ENCODE results near the gene AJM1.
A peak's percentile ranks its signal among the peaks of the same experiment; 100 is the strongest.
"Not testable (repeated sequence)": the region's sequence is repeated elsewhere in the genome, so short reads cannot be mapped to it uniquely, and the experiment has no call there.

AJM1 gene

DNA sequence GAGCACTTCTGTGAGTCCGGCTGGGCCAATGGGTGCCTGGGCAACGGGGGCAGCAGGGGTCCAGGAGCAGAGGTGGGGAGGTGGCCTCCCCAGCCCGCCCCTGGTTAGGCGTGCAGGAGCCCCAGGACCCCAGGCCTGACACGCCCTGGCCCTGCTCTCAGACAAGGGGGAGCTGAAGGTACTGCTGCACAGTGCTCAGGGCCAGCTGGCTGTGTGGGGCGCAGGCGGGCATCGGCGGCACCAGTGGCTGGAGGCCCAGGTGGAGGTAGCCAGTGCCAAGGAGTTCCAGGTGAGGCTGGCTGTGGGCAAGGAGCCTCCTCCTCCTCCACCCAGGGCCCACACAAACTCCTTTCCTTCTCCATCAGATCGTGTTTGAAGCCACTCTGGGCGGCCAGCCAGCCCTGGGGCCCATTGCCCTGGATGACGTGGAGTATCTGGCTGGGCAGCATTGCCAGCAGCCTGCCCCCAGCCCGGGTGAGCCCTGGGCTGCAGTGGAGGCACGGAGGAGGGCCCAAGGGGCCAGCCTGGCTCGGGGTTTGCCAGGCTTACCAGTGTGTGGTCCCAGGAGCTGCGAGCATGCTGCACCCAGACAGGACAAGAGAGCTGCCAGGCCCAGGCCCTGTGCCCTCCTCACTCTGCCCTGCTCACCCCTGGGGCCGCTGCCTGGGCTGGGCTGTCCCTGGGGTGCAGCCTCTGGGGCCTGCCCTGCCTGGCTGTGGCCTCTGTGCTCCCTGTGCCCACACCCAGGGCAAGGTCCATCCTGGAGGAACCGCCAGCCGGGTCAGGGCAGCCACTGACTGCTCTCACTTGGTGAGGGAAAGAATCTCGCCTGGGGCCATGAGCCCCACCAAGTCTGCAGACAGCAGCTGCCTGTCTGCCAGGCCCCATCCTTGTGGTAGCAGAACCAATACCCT, 16.8 kb downstream of the AJM1 start:
- Histone ChIP-seq H3K9me3 (ENCODE audit: control insufficient read depth, insufficient read depth, low read length) (no peaks in the 10 kb centered on the region), H3K36me3 (ENCODE audit: insufficient read depth, low read length) (peaks cover 18% of the 10 kb centered on the region), H3K9ac (ENCODE audit: low read depth, low read length) (no peak overlapping the region), H3K4me1 (ENCODE audit: insufficient read depth, low read length) (no peaks in the 10 kb centered on the region)

DNA sequence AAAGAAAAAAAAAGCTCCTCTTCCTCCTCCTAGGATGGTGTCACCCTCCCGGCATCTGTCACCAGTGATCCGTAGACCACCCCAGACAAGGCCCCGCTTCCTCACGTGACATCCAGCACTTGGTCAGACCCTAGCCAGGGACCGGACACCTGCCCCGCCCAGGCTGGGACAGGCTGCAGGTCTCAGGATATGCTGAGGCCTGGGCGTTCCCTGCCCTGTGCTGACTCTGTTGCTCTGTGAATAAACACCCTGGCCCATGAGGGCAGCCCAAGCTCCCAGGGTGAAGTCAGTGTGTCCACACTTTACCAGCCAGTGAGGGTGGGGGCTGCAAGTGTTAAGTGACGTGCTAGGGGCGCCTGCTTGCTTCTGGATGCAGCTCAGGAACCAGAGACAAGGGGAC, 18.3 kb downstream of the AJM1 start:
- Histone ChIP-seq H3K4me1 (ENCODE audit: insufficient read depth, low read length) (no peaks in the 10 kb centered on the region; the same call in 1 of the 2 replicates), H3K36me3 (ENCODE audit: insufficient read depth, low read length) (peaks cover 21% of the 10 kb centered on the region)

DNA sequence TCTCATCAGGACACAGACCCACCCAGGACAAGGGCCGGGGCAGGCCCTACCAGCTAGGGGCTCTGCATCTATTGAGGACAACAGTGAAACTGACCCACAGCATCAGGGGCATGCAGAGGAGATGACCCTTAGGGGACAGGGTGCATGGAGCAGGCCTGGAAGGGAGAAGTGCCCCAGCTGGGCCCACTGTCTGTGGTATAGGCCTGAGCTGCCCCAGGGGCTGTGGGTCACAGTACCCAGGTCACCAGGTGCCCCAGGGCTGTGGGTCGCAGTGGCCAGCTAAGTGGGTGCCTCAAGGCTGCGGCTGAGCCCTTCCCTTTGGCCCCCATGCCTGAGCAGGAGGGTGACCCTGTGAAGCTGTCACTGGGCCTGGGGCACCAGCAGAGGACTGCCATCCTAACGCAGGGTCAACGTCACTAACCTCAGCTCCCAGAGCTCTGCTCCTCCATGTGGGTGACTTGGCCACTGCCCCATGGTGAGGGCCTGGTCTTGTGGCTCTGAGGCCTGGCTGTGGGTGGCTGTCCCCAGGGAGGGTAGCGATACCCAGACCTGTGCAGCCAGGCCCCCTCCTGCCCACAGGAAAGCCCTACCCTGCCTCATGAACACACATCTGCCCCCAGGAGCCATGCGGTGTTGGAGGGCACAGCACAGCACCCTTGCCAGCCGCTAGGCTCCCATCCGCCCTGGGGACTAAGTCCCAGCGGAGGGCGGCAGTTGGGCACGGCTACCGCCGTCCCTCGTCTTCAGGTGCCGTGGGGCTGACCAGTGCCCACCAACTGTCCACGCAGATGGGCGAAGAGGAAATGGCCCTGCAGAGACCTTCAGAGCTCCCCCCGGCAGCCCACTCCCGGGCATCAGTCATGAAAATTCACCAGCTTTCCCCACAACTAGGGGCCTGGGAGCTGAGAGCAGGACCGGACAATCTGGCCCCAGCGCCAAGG, 18.9 kb downstream of the AJM1 start:
- H3K4me1 ChIP-seq (ENCODE audit: insufficient read depth, low read length), result no peaks in the 10 kb centered on the region; the same call in 1 of the 2 replicates
- no peak overlapping the region for H3K9ac ChIP-seq (ENCODE audit: low read depth, low read length)
- peaks cover 21% of the 10 kb centered on the region for H3K36me3 ChIP-seq (ENCODE audit: insufficient read depth, low read length)
- H3K9me3 ChIP-seq (ENCODE audit: control insufficient read depth, insufficient read depth, low read length), result no peaks in the 10 kb centered on the region

More for the DNA sequence above, 18.3 kb downstream of the AJM1 start:
- Histone ChIP-seq H3K9ac (ENCODE audit: low read depth, low read length) (no peak overlapping the region), H3K9me3 (ENCODE audit: control insufficient read depth, insufficient read depth, low read length) (no peaks in the 10 kb centered on the region)

DNA sequence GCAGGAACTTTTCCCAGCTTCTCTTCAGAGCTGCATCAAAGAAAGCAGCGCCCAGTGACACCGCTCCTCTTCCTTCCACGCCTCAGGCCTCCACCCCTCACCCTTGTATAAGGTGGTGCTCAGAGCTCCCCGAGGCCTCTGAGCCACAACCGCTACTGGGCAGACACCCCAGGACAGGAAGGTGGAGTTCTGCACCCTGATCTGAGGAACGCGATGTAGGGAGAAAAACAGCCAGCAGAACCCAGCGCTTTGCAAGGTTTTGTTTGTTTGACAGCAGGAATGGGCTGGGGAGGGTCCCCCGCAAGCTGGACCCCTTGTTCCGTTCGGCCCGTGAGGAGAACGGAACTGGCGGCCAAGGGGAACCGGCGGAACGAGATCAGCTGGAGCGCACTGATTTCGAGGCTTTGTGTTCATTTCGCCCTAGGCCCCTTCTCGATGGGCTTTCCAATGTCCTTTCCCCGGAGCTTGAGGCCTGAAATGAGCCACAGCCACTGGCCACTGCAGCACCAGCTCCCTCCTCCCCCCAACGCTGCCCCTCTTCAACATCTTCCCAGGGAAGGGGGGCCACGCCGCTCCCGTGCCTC, 19.7 kb downstream of the AJM1 start:
- Histone ChIP-seq H3K9ac (ENCODE audit: low read depth, low read length) (no peak overlapping the region), H3K36me3 (ENCODE audit: insufficient read depth, low read length) (peaks cover 21% of the 10 kb centered on the region), H3K4me1 (ENCODE audit: insufficient read depth, low read length) (no peaks in the 10 kb centered on the region; the same call in 1 of the 2 replicates), H3K9me3 (ENCODE audit: control insufficient read depth, insufficient read depth, low read length) (no peaks in the 10 kb centered on the region)

- Histone ChIP-seq H3K9me3 (ENCODE audit: control insufficient read depth, insufficient read depth, low read length) (no peaks in the 10 kb centered on the region; the same call in 1 of the 2 replicates), H3K9ac (ENCODE audit: low read depth, low read length) (no peak overlapping the region), H3K4me1 (ENCODE audit: insufficient read depth, low read length) (no peaks in the 10 kb centered on the region; the same call in 1 of the 2 replicates), H3K36me3 (ENCODE audit: insufficient read depth, low read length) (peaks cover 24% of the 10 kb centered on the region)
These were observed 20.8 kb downstream of the AJM1 start for GRCh38 chr9:136862849-136863622.

DNA sequence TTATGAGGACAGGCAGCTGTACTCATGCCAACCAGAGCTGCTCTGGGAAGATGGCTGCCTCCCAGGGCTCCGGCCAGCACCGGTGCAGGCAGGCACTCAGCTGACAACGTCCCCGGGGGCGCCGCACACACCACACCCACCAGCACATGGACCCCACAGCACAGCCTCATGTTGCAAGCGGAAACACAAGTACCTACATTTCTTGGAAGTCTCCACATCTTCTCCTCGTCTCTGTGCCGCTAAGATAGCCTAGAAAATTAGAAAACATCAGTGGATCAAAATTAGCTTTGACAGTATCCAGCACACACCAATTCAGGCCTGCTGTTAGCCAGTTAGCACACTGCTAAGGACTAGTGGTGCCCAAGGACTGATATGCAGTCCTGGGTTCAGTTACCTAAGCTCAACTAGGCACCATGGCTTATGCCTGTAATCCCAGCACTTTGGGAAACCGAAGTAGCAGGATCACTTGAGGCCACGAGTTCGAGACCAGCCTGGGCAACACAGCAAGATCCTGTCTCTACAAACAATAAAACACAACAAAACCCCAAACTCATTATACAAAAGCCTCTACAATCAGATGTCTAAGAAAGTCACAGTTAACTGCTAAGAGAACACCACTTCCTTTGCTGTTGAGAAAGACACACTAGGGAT, 21.5 kb downstream of the AJM1 start:
- Histone ChIP-seq H3K36me3 (ENCODE audit: insufficient read depth, low read length) (peaks cover 24% of the 10 kb centered on the region), H3K9ac (ENCODE audit: low read depth, low read length) (no peak overlapping the region), H3K9me3 (ENCODE audit: control insufficient read depth, insufficient read depth, low read length) (peaks cover 5% of the 10 kb centered on the region; the same call in 1 of the 2 replicates), H3K4me1 (ENCODE audit: insufficient read depth, low read length) (no peaks in the 10 kb centered on the region; the same call in 1 of the 2 replicates)

DNA sequence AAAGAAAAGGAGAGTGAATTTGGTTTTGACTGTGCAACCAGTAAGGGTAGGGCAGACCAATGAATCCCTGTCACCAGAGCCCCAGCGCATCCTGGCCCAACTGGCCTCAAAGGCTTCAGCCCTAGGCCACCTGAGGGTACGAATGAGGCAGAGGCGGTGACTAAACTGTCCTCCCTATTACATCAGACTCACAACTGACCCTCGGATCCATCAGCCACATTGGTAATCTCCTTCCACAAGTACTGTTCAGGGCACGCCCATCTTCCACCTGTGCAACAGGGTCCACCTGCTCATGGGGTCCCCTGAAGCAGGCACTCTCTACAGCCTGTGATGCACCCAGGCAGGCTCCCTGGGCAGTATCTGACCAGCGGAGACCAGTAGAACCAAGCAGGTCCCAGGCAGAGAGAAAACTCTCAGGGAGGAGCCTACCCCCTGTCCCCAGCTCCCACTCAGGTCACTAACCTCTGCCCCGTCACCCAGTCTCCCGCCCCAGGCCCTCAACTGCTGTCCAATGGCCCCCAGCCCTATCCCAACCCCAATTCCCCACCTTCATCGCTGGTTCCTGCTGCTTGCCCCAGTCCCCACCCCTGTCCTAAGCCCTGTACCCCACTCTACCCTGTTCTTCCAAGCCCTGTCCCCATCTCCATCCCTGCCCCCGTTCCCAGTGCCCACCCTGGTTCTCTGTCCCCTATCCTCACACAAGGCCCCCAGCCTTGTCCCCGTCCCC, 22.9 kb downstream of the AJM1 start:
- Histone ChIP-seq H3K9ac (ENCODE audit: low read depth, low read length) (peak overlapping the region; percentile 45), H3K4me1 (ENCODE audit: insufficient read depth, low read length) (no peaks in the 10 kb centered on the region; the same call in 1 of the 2 replicates), H3K36me3 (ENCODE audit: insufficient read depth, low read length) (peaks cover 24% of the 10 kb centered on the region), H3K9me3 (ENCODE audit: control insufficient read depth, insufficient read depth, low read length) (peaks cover 6% of the 10 kb centered on the region; the same call in 1 of the 2 replicates)

DNA sequence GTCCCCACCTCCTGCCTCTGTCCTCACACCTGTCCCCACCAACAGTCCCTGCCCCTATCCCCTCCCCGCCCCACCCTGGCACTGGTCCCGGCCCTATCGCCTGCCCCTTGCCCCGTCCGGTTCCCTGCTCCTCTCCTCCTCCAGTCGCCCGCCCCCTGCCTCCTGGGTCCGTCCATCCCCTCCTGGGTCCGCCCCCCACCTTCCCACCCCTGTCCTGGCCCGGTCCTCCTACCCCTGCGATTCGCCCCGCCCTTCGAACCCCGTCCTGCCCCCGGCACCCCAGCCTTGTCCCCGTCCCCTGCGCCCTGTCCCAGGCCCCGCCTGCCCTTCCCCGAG, 23.5 kb downstream of the AJM1 start:
- Histone ChIP-seq H3K9ac (ENCODE audit: low read depth, low read length) (peak overlapping the region; percentile 49), H3K36me3 (ENCODE audit: insufficient read depth, low read length) (peaks cover 24% of the 10 kb centered on the region), H3K9me3 (ENCODE audit: control insufficient read depth, insufficient read depth, low read length) (peaks cover 9% of the 10 kb centered on the region), H3K4me1 (ENCODE audit: insufficient read depth, low read length) (no peaks in the 10 kb centered on the region; the same call in 1 of the 2 replicates)

GRCh38 chr9:136866898-136867421, 24.7 kb downstream of the AJM1 start:
- Histone ChIP-seq H3K36me3 (ENCODE audit: insufficient read depth, low read length) (peaks cover 17% of the 10 kb centered on the region), H3K9ac (ENCODE audit: low read depth, low read length) (peak overlapping the region; percentile 49; the same call in 1 of the 2 replicates)
- H3K4me1 ChIP-seq (ENCODE audit: insufficient read depth, low read length); H3K9me3 ChIP-seq (ENCODE audit: control insufficient read depth, insufficient read depth, low read length): not testable (repeated sequence)

DNA sequence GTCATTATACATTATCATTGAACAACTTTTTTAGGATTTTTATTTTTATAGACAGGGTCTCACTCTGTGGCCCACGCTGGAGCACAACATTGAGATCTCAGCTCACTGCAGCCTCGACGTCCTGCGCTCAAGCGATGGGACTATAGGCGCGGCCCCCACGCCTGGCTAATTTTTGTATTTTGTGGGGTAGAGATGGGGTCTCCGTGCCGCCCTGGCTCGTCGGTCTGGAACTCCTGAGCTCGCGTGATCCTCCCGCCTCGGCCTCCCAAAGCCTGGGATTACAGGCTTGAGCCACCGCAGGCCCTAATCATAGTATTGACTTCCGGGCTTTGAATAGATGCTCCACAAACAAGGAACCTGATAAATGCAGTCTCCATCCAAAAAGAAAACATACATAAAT, 25.2 kb downstream of the AJM1 start:
- Histone ChIP-seq H3K9ac (ENCODE audit: low read depth, low read length) (no peak overlapping the region), H3K9me3 (ENCODE audit: control insufficient read depth, insufficient read depth, low read length) (peaks cover 15% of the 10 kb centered on the region), H3K4me1 (ENCODE audit: insufficient read depth, low read length) (no peaks in the 10 kb centered on the region; the same call in 1 of the 2 replicates), H3K36me3 (ENCODE audit: insufficient read depth, low read length) (peaks cover 17% of the 10 kb centered on the region)

GRCh38 chr9:136867917-136868316, 25.6 kb downstream of the AJM1 start:
- Histone ChIP-seq H3K9ac (ENCODE audit: low read depth, low read length) (no peak overlapping the region), H3K36me3 (ENCODE audit: insufficient read depth, low read length) (peaks cover 17% of the 10 kb centered on the region), H3K4me1 (ENCODE audit: insufficient read depth, low read length) (no peaks in the 10 kb centered on the region; the same call in 1 of the 2 replicates), H3K9me3 (ENCODE audit: control insufficient read depth, insufficient read depth, low read length) (peaks cover 19% of the 10 kb centered on the region)

GRCh38 chr9:136868644-136869043, 26.4 kb downstream of the AJM1 start:
- Histone ChIP-seq H3K9me3 (ENCODE audit: control insufficient read depth, insufficient read depth, low read length) (peaks cover 24% of the 10 kb centered on the region), H3K4me1 (ENCODE audit: insufficient read depth, low read length) (no peaks in the 10 kb centered on the region; the same call in 1 of the 2 replicates), H3K9ac (ENCODE audit: low read depth, low read length) (no peak overlapping the region), H3K36me3 (ENCODE audit: insufficient read depth, low read length) (peaks cover 10% of the 10 kb centered on the region)

Measured in ES-I3 (cell line).